Mesenchymal stem cell (in vitro differentiated cells and primary cell): ENCODE measurements around the gene ISCU.

Source experiments
- DNase-seq: peaks from one replicate; pipeline ENCODE4 v3.0.0-alpha.2; 2013
- H2AFZ ChIP-seq: one replicate; pipeline ENCODE4 v1.6.1; 2013; ENCODE audit warnings: low read depth, mild to moderate bottlenecking, control low read depth, inconsistent platforms, low read length, moderate library complexity
- H2AK5ac ChIP-seq: 2 replicates; pipeline ENCODE4 v1.6.1; 2013; ENCODE audit warnings: low read length, moderate library complexity, mild to moderate bottlenecking, inconsistent platforms; ENCODE audit not compliant: severe bottlenecking
- H2BK120ac ChIP-seq: one replicate; pipeline ENCODE4 v1.6.1; 2013; ENCODE audit warnings: low read depth, mild to moderate bottlenecking, inconsistent platforms, low read length, moderate library complexity
- H2BK12ac ChIP-seq, 2 experiments: one replicate each; pipeline ENCODE4 v1.6.1; 2013; ENCODE audit warnings: inconsistent platforms in 2 of 2, low read length in 2 of 2, mild to moderate bottlenecking in 2 of 2, moderate library complexity in 2 of 2, control low read depth in 1 of 2
- H2BK15ac ChIP-seq: one replicate; pipeline ENCODE4 v1.6.1; 2013; ENCODE audit warnings: mild to moderate bottlenecking, low read depth, inconsistent platforms; ENCODE audit not compliant: poor library complexity, severe bottlenecking
- H2BK5ac ChIP-seq: 2 replicates; pipeline ENCODE4 v1.6.1; 2013; ENCODE audit warnings: low read depth, mild to moderate bottlenecking, low read length, control low read depth, inconsistent platforms; ENCODE audit not compliant: poor library complexity, severe bottlenecking
- H3K14ac ChIP-seq, 2 experiments: one replicate each; pipeline ENCODE4 v1.6.1; 2013; ENCODE audit warnings: inconsistent platforms in 2 of 2, low read length in 2 of 2, control low read depth in 1 of 2, mild to moderate bottlenecking in 1 of 2, moderate library complexity in 1 of 2
- H3K18ac ChIP-seq, 2 experiments: one replicate each; pipeline ENCODE4 v1.6.1; 2013; ENCODE audit warnings: inconsistent platforms in 2 of 2, low read length in 2 of 2, control low read depth in 1 of 2, low read depth in 1 of 2, mild to moderate bottlenecking in 1 of 2
- H3K23ac ChIP-seq, 2 experiments: one replicate each; pipeline ENCODE4 v1.6.1; 2013; ENCODE audit warnings: inconsistent platforms in 2 of 2, low read length in 2 of 2, mild to moderate bottlenecking in 2 of 2, moderate library complexity in 2 of 2, control low read depth in 1 of 2
- H3K27ac ChIP-seq: 2 replicates; pipeline ENCODE4 v1.5.1; 2013; ENCODE audit warnings: mild to moderate bottlenecking, moderate library complexity, low read length, control low read depth, inconsistent platforms; ENCODE audit not compliant: poor library complexity, severe bottlenecking
- H3K27me3 ChIP-seq, 2 experiments: 2 replicates each; pipeline versions ENCODE4 v1.6.1 to v1.7.0; 2013; ENCODE audit warnings: low read length in 2 of 2, mild to moderate bottlenecking in 2 of 2, moderate library complexity in 2 of 2, control low read depth in 1 of 2, inconsistent platforms in 1 of 2; ENCODE audit not compliant: control insufficient read depth in 1 of 2, insufficient read depth in 1 of 2
- H3K36me3 ChIP-seq, 2 experiments: 2 replicates each; pipeline versions ENCODE4 v1.6.1 to v1.7.0; 2013; ENCODE audit warnings: low read length in 2 of 2, control low read depth in 1 of 2, inconsistent platforms in 1 of 2, low read depth in 1 of 2, mild to moderate bottlenecking in 1 of 2; ENCODE audit not compliant: insufficient read depth in 2 of 2, control insufficient read depth in 1 of 2
- H3K4ac ChIP-seq, 2 experiments: one replicate each; pipeline ENCODE4 v1.6.1; 2013; ENCODE audit warnings: inconsistent platforms in 2 of 2, low read length in 2 of 2, mild to moderate bottlenecking in 2 of 2, moderate library complexity in 2 of 2, control low read depth in 1 of 2, low read depth in 1 of 2
- H3K4me1 ChIP-seq: 2 replicates; pipeline ENCODE4 v1.6.1; 2013; ENCODE audit warnings: low read depth, low read length, control low read depth; ENCODE audit not compliant: control insufficient read depth, insufficient read depth
- H3K4me2 ChIP-seq: 2 replicates; pipeline ENCODE4 v1.6.1; 2013; ENCODE audit warnings: low read length, mild to moderate bottlenecking, inconsistent platforms; ENCODE audit not compliant: poor library complexity, severe bottlenecking
- H3K4me3 ChIP-seq, 2 experiments: 2 replicates each; pipeline versions ENCODE4 v1.5.1 to v1.7.0; 2013; ENCODE audit warnings: low read length in 2 of 2, mild to moderate bottlenecking in 2 of 2, control low read depth in 1 of 2, low read depth in 1 of 2; ENCODE audit not compliant: insufficient read depth in 1 of 2
- H3K79me1 ChIP-seq: replicated peaks from 2 replicates; pipeline ENCODE4 v1.6.1; 2013; ENCODE audit warnings: mild to moderate bottlenecking, control low read depth, low read length, inconsistent platforms; ENCODE audit not compliant: poor library complexity, severe bottlenecking
- H3K9ac ChIP-seq: 2 replicates; pipeline ENCODE4 v1.7.0; 2013; ENCODE audit warnings: mild to moderate bottlenecking, low read length, moderate library complexity
- H3K9me3 ChIP-seq: 2 replicates; pipeline ENCODE4 v1.7.0; 2013; ENCODE audit warnings: mild to moderate bottlenecking, low read length; ENCODE audit not compliant: control insufficient read depth
- H4K8ac ChIP-seq: one replicate; pipeline ENCODE4 v1.6.1; 2013; ENCODE audit warnings: inconsistent platforms, mild to moderate bottlenecking, low read length, moderate library complexity
- H4K91ac ChIP-seq: one replicate; pipeline ENCODE4 v1.6.1; 2013; ENCODE audit warnings: mild to moderate bottlenecking, low read length, inconsistent platforms
- WGBS: methylation state at CpG from one replicate; pipeline ENCODE4 v1.1.7; 2013; ENCODE audit warnings: mixed read lengths; 5-methylcytosine and 5-hydroxymethylcytosine counted together

ISCU gene

DNA sequence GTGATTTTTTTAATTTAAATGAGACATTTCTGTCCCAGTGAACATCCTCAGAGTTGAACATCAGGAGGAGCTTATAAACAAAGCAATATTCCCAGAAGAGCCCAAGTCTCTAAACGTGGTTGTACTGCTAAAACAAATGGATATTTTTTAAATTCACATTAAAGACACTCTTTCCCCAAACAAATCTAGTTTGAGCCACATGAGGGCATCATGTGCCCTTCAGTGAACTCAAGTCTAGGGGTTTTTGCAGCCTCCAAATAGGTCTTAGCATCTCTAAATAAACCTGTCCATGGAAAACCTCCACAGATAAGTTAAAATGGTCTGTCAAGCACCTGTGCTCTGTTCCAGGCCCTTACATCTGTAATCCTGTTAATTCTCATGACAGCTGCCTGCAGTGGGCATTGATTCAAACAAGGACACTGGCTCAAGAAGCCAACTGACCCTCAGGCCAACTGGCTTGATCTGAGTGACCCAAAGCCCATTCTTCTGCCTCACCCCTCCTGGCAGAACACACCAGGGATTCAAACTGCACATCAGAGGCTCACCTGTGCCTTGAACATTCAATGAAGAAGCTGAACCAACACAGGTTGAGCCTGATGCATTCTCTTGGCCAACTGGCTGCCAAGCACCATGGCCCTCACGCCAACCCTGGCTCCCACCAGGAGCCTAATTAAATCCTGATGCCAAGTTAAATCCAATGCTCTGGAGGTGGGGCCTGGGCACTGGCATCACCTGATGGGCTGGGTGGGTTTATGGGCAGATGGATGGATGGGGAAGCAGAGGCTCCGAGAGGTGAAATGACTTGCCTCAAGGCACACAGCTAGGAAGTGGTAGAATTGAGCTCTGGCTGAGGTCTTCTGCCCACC is 8.6 kb downstream of the ISCU start:
- Histone ChIP-seq H3K36me3 (peaks cover 17 to 42% of the 10 kb centered on the region in 2 experiments), H3K18ac (peak overlapping the region in 1 of 2 experiments; percentile 2), H3K4me3 (no peak overlapping the region), H3K14ac (peak overlapping the region in 1 of 2 experiments; percentile 76), H2BK15ac (no peak overlapping the region), H3K4me1 (peaks cover 17% of the 10 kb centered on the region), H3K4ac (peak overlapping the region; percentile 2 to 54), H3K79me1 (no peaks in the 10 kb centered on the region), H3K27ac (no peak overlapping the region), H3K4me2 (no peak overlapping the region), H3K23ac (no peak overlapping the region), H3K27me3 (no peaks in the 10 kb centered on the region), H2BK5ac (no peak overlapping the region), H4K91ac (peak overlapping the region; percentile 56), H2BK120ac (no peak overlapping the region), H2BK12ac (peak overlapping the region; percentile 59 to 71), H2AK5ac (peak overlapping the region; percentile 91), H2AFZ (no peak overlapping the region), H3K9me3 (no peaks in the 10 kb centered on the region), H4K8ac (peak overlapping the region; percentile 12), H3K9ac (no peak overlapping the region)
- DNase-seq: peak; percentile 60
- WGBS: 58% methylated on average over 3 of the region's 3 CpGs

DNA sequence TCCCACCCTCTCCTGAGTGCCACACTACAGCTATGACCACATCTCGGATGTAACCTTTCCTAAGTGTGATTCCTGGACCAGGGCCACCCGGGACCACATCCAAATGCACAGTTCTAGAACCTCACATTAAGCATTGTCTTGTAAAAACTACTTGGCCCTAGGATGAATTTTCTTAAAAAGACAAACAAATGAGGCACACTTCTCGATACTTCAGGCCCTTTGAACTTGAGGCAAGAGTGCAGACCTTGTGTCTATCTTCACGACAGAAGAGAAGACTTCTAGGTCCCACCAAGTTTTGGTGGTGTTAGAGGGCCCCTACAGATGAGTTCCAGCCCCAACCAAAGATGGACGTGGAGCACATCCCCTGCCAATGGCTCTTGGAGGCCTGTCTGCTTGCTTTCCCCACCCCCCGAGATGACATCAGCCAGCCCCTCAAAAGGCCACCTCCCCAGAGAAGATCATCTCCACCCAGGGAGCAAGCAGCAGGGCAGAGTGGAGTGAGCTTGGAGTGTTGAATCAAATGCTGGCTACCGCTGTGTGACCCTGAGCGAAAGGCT is 9.3 kb downstream of the ISCU start:
- no peak overlapping the region for H2BK5ac ChIP-seq
- peaks cover 13% of the 10 kb centered on the region for H3K4me1 ChIP-seq
- no peak overlapping the region for H3K27ac ChIP-seq
- H3K79me1 ChIP-seq: no peaks in the 10 kb centered on the region
- peak overlapping the region; percentile 59 to 71 for H2BK12ac ChIP-seq
- no peak overlapping the region for H3K23ac ChIP-seq
- H2AFZ ChIP-seq: no peak overlapping the region
- no peaks in the 10 kb centered on the region for H3K27me3 ChIP-seq
- peaks cover 12 to 35% of the 10 kb centered on the region in 2 experiments for H3K36me3 ChIP-seq
- H3K4me3 ChIP-seq: no peak overlapping the region
- WGBS: 93% methylated on average over 7 of the region's 8 CpGs
- no peak overlapping the region for H4K8ac ChIP-seq
- H3K9ac ChIP-seq: no peak overlapping the region
- no peak overlapping the region for H2BK15ac ChIP-seq
- H3K4ac ChIP-seq: peak overlapping the region in 1 of 2 experiments; percentile 54
- peak overlapping the region; percentile 91 for H2AK5ac ChIP-seq
- H3K14ac ChIP-seq: peak overlapping the region in 1 of 2 experiments; percentile 76
- no peak overlapping the region for H3K4me2 ChIP-seq
- no peak for DNase-seq
- peak overlapping the region in 1 of 2 experiments; percentile 18 for H3K18ac ChIP-seq
- H4K91ac ChIP-seq: peak overlapping the region; percentile 56
- no peak overlapping the region for H2BK120ac ChIP-seq
- no peaks in the 10 kb centered on the region for H3K9me3 ChIP-seq

DNA sequence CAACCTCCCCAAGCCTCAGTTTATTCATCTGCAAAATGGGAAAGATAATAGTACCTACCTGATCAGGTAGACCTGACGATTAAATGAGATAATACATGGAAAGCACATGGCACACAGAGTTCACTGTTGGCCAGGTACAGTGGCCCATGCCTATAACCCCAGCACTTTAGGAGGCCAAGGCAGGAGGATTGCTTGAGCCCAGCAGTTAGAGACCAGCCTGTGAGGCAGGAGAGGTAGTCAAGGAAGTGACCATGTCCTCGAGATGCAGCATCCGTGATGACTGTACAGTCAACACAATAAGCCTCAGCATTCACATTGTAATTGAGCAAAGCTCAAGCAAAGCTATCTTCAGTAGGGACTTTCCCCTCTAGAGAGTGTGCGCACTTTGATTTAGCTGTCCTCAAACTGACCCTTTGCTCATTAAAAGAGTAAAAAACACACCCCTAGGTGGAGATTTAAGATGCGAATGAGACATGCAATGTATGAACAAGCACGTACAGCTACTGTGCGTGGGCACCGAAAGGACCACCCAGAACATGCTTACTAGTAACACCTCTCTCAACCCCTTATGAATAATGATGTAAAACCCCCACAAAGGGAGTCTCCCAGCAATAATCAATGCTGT is 9.9 kb downstream of the ISCU start:
- Histone ChIP-seq H3K36me3 (peaks cover 7 to 29% of the 10 kb centered on the region in 2 experiments), H2BK5ac (no peak overlapping the region), H3K9ac (no peak overlapping the region), H3K79me1 (no peaks in the 10 kb centered on the region), H3K18ac (no peak overlapping the region), H2AFZ (no peak overlapping the region), H2BK12ac (peak overlapping the region; percentile 19 to 61), H4K91ac (no peak overlapping the region), H3K9me3 (no peaks in the 10 kb centered on the region), H3K27ac (no peak overlapping the region), H3K23ac (no peak overlapping the region), H3K14ac (no peak overlapping the region), H2BK15ac (no peak overlapping the region), H3K4me1 (peaks cover 15% of the 10 kb centered on the region), H2BK120ac (no peak overlapping the region), H4K8ac (no peak overlapping the region), H3K27me3 (no peaks in the 10 kb centered on the region), H3K4me3 (no peak overlapping the region), H2AK5ac (peak overlapping the region; percentile 7), H3K4ac (no peak overlapping the region), H3K4me2 (no peak overlapping the region)
- DNase-seq: no peak
- WGBS: 89% methylated on average over 8 of the region's 8 CpGs

DNA sequence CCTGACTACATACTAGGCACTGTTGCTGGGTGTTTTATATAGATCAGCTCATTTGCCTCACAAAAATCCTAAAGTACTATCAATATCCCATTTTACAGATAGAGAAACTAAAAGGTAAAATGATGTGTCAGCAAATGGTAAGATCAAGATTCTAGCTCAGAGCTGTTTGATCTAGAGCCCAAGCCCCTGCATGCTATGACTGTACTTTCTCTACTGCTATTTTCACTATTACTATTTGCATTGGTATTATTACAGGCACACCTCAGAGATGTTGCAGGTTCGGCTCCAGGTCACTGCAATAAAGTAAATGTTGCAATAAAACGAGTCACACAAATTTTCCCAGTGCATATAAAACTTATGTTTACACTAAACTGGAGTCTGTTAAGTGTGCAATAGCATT is 10.9 kb downstream of the ISCU start:
- Histone ChIP-seq H4K8ac (no peak overlapping the region), H4K91ac (no peak overlapping the region), H3K27me3 (no peaks in the 10 kb centered on the region), H3K9ac (no peak overlapping the region), H3K27ac (no peak overlapping the region), H3K9me3 (no peaks in the 10 kb centered on the region), H2BK120ac (no peak overlapping the region), H3K23ac (no peak overlapping the region), H3K4ac (no peak overlapping the region), H3K4me3 (no peak overlapping the region), H3K14ac (no peak overlapping the region), H3K36me3 (peaks cover 6 to 19% of the 10 kb centered on the region in 2 experiments), H2AFZ (no peak overlapping the region), H2BK12ac (no peak overlapping the region), H2BK5ac (no peak overlapping the region), H3K4me1 (peaks cover 13% of the 10 kb centered on the region), H3K18ac (no peak overlapping the region), H2AK5ac (no peak overlapping the region), H3K4me2 (no peak overlapping the region), H2BK15ac (no peak overlapping the region), H3K79me1 (no peaks in the 10 kb centered on the region)
- no peak for DNase-seq
- 86% methylated on average over 1 of the region's 2 CpGs for WGBS
